ENCODE measurements around the gene IL37.

DNA sequence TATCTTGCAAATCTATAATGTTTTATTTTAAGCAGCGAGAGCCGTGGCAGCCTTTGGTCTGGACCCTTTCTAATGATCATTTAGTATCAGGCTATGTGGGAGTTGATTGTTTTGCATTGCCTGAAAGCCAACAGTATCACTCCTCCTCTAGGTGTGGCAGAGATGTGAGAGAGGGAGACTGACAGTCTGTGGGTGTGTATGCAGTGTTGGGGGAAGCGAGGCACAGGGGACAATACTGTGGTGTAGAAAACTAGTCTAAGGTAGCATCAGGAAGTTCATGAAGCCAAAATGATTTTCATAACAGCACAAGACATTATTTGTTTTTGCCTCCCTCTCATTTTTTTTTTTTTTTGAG is 13.4 kb upstream of the IL37 start:
- TF ChIP-seq, protein P1, sequence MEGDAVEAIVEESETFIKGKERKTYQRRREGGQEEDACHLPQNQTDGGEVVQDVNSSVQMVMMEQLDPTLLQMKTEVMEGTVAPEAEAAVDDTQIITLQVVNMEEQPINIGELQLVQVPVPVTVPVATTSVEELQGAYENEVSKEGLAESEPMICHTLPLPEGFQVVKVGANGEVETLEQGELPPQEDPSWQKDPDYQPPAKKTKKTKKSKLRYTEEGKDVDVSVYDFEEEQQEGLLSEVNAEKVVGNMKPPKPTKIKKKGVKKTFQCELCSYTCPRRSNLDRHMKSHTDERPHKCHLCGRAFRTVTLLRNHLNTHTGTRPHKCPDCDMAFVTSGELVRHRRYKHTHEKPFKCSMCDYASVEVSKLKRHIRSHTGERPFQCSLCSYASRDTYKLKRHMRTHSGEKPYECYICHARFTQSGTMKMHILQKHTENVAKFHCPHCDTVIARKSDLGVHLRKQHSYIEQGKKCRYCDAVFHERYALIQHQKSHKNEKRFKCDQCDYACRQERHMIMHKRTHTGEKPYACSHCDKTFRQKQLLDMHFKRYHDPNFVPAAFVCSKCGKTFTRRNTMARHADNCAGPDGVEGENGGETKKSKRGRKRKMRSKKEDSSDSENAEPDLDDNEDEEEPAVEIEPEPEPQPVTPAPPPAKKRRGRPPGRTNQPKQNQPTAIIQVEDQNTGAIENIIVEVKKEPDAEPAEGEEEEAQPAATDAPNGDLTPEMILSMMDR (IDR thresholded peaks at IDR 0.05) = no peak
- no peak for TF ChIP-seq POLR2AphosphoS5 (IDR thresholded peaks at IDR 0.05)
